C4-2B (cell line): ENCODE data around the gene LNX2.
A peak's percentile ranks its signal among the peaks of the same experiment; 100 is the strongest.

Experiments
- H3K27ac ChIP-seq: fragments of 450-650 bp; 2 replicates; pipeline ENCODE4 v1.5.1; 2017
- ZFX ChIP-seq: fragments of 450-650 bp; IDR thresholded peaks from 2 replicates; pipeline ENCODE4 v1.6.1; 2017
- TF ChIP-seq, protein P1 (sequence below): fragments of 450-650 bp; conservative IDR thresholded peaks from 2 replicates; pipeline ENCODE4 v1.5.1; 2017; ENCODE audit warnings: mild to moderate bottlenecking

Gene LNX2

GRCh38 chr13:27505792-27506191 lies 114.5 kb downstream of the LNX2 start:
- TF ChIP-seq, protein P1, sequence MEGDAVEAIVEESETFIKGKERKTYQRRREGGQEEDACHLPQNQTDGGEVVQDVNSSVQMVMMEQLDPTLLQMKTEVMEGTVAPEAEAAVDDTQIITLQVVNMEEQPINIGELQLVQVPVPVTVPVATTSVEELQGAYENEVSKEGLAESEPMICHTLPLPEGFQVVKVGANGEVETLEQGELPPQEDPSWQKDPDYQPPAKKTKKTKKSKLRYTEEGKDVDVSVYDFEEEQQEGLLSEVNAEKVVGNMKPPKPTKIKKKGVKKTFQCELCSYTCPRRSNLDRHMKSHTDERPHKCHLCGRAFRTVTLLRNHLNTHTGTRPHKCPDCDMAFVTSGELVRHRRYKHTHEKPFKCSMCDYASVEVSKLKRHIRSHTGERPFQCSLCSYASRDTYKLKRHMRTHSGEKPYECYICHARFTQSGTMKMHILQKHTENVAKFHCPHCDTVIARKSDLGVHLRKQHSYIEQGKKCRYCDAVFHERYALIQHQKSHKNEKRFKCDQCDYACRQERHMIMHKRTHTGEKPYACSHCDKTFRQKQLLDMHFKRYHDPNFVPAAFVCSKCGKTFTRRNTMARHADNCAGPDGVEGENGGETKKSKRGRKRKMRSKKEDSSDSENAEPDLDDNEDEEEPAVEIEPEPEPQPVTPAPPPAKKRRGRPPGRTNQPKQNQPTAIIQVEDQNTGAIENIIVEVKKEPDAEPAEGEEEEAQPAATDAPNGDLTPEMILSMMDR = no peak
- TF ChIP-seq ZFX = no peak
- H3K27ac ChIP-seq = no peak overlapping the region

DNA sequence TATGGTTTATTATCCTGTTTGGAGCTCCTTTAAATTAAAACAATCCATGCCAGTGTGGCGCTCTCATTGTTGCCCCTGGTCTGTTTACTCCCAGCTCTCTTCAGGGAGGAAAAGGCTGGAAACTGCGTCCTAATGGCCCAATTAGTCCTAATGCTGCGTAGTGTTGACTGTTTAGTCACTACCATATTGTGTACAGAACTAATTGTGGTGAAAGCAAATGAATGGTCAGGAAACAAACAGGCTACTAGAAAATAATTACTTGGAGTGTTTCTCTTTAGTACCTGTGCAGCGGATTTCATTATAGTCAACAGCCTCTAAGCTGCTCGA lies 115.5 kb downstream of the LNX2 start:
- TF ChIP-seq, protein P1 = no peak
- TF ChIP-seq ZFX = no peak
- H3K27ac ChIP-seq = no peak overlapping the region

DNA sequence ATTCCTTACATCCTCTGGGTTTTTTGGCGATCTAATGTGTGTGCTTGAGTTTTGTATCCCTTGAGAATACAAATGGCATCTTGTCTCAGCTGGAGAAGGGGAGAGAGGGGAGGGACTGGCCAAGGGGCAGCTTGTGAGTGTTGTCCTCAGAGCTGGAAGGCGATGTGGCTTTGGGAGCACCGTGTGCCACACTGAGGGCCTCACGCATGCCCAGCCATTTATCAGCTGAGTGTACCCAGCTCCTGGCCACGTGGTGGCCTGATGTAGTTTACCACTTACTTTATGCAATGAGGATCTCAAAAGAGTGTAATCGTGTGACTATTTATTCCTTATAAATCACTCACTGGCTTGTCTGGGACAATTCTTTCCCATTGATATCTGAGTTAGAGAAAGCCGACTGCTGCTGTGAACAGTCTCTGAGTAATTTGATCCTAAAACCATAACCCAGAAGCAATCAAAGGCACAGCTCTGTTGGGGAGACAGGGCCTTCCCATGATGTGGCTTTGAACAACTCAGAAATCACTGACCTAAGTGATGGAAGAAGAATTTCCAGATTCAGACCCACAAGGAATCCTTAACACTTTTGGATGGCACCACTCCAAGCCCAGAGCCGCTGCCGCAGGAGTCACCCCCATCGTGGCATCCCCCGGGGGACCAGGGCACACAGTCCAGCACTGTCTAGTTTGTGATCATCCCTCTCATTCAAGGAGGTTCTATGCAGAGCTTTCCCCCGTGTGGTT lies 116.0 kb downstream of the LNX2 start:
- no peak for TF ChIP-seq ZFX
- TF ChIP-seq, protein P1 = no peak

GRCh38 chr13:27500806-27501534 lies 119.4 kb downstream of the LNX2 start:
- no peak for TF ChIP-seq ZFX
- TF ChIP-seq, protein P1 = no peak
- H3K27ac ChIP-seq = no peak overlapping the region

More for the DNA sequence above, 116.0 kb downstream of the LNX2 start:
- H3K27ac ChIP-seq = no peak overlapping the region

DNA sequence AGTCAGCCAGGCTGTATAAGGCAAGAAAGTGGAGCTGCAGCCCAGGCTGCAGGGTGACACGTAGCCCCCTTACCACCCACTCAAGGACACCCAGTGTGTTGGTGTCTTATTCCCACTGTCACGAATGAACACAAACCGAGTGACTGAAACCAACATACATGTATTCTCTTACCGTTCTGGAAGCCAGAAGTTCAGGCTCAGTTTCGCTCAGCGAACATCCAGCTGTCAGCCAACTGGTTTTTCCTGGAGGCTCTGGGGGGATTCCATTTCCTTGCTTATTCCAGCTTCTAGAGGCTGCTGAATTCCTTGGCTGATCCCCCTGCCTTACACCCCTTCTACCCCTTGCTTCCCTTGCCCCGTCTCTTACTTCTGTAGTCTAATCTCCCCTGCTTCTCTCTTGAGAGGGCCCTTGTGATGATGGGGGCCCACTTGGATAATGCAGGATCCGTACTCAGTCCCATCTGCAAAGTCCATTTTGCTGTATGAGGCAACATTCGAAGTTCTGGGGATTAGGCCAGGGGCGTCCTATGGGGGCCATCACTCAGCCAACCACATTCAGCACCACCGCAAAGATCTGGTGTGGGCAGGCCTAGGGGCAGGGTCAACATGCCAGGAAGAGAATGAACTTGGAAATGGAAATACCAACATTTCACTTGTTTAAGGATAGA lies 122.6 kb downstream of the LNX2 start:
- TF ChIP-seq, protein P1 = no peak
- TF ChIP-seq ZFX = no peak
- H3K27ac ChIP-seq = no peak overlapping the region

DNA sequence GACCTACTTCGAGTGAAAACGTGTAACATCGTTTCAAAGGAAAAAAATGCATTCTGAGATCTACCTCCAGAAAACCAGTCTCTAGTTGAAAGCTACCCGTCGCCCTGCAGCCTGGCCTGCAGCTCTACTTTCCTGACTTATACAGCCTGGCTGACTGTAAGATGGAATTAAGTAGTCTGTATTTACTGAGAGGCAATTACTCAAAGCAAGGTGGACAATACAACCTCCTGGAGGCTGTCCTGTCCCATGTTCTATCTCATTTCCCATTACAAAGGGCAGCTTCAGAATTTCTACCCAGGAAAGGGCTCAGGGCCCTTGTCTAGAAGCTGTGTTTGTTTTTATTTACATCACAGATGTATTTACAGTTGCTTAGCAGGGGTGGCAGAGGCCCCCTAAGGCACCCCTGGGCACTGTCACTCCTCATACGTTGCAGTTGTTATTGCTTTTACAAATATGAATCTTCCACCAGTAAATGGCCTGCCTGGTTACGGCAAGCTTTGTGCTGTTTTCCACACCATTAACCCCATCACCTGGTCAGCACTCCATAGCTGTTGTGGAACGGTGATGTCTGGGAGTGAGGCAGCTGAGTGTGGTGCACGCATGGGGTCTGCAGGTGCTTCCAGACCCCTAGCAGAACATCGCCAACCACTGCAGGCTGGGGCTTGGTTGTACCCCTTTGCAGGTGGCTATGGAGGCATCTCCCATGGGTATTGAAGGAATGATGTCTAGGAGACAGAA lies 123.6 kb downstream of the LNX2 start:
- no peak overlapping the region for H3K27ac ChIP-seq
- TF ChIP-seq, protein P1 = no peak
- TF ChIP-seq ZFX = 0 out of 2 replicates have a peak, but pooled peaks have one; percentile 13
